Esophagus muscularis mucosa (tissue), 3 donors: ENCODE measurements around the gene ZSCAN22.
A peak's percentile ranks its signal among the peaks of the same experiment; 100 is the strongest.

ENCODE experiments used
- POLR2A ChIP-seq: fragments of 450-650 bp; IDR thresholded peaks from one replicate; pipeline ENCODE4 v1.6.1; 2017; ENCODE audit warnings: antibody characterized with exemption, moderate library complexity, mild to moderate bottlenecking, low read depth
- POLR2AphosphoS5 ChIP-seq, 2 donors: sonication (generic); formaldehyde crosslinking; IDR thresholded peaks; one replicate each; pipeline ENCODE4 v1.6.1; 2017; ENCODE audit warnings: antibody characterized with exemption in 2 of 2
- TF ChIP-seq, protein P1 (sequence below), 3 experiments: fragments of 200-600 bp in 2 of 3; fragments of 450-650 bp in 1 of 3; sonication (generic) in 2 of 3; IDR thresholded peaks; one replicate each; pipeline ENCODE4 v1.5.1; 2017 to 2019; ENCODE audit warnings: antibody characterized with exemption in 3 of 3, mild to moderate bottlenecking in 2 of 3, moderate library complexity in 1 of 3

DNA sequence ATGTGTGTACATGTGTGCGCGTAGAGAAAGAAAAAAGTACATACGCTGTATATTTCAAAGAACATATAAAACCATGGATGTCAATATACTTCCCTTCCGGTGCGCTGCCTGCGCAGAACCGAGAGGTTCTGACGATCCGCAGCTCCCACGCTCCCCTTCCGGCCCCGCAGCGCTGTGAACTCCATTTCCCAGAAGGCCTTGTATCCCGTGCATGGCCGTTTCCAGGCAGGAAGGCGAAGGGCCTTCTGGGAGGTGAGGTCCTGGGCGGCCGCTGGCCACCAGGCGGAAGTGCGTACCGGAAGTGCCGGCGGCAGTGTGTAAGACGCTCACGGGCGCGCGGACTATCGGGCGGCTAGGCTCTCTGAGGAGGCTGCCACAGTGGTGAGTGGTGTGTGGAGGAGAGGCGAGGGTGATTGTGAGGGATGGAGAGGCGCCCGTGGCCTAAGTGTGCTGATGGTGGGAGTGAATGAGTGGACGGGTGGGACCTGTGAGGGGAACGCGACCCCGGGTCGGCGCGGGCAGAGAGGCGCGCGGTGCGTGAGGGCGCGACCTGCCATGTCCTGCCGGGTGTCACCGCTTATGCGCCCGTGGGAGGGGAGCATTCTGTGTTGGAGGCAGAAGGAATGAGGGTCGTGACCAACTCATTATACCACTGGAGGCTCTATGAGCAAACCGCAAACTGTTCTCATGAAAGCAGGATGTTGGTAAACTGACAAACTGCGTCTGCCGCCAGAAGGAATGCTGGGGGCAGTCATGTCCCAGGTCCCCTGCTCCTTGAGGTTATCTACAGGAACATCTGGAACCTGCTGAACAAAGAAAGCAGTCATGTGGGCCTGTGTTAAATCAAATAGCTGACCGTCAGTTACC, 21.5 kb upstream of the ZSCAN22 start, which contains the start of gene ERVK3-1:
- TF ChIP-seq POLR2AphosphoS5 (IDR thresholded peaks at IDR 0.05) (peak; percentile 98 to 99), POLR2A (peak; percentile 85)
- TF ChIP-seq, protein P1, sequence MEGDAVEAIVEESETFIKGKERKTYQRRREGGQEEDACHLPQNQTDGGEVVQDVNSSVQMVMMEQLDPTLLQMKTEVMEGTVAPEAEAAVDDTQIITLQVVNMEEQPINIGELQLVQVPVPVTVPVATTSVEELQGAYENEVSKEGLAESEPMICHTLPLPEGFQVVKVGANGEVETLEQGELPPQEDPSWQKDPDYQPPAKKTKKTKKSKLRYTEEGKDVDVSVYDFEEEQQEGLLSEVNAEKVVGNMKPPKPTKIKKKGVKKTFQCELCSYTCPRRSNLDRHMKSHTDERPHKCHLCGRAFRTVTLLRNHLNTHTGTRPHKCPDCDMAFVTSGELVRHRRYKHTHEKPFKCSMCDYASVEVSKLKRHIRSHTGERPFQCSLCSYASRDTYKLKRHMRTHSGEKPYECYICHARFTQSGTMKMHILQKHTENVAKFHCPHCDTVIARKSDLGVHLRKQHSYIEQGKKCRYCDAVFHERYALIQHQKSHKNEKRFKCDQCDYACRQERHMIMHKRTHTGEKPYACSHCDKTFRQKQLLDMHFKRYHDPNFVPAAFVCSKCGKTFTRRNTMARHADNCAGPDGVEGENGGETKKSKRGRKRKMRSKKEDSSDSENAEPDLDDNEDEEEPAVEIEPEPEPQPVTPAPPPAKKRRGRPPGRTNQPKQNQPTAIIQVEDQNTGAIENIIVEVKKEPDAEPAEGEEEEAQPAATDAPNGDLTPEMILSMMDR (IDR thresholded peaks at IDR 0.05): peak in 2 of 3 experiments; percentile 22 to 36
